ENCODE results near the gene AMBRA1.

Gene AMBRA1

DNA sequence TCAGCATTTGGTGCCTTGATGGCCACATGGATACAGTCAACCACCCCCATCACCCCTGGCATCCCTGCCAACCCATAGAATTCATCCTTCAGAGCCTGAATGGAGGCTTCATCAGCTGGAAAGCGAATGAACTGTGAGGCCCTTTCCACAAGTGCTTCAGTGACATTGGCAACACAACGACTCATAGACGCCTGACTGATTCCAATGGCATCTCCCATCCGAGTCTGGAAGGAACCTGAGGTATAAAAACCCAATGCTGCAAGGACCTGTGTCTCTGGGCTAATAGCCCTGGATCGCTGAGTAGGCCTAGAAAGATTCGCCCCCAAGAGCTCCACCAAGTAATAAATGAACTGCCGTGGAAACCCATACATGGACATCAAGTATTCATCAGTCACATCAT lies 21.9 kb upstream of the AMBRA1 start:
- H3K4me3 ChIP-seq (ENCODE audit: low read length) = no peak overlapping the region
- no peaks in the 10 kb centered on the region for H3K27me3 ChIP-seq (ENCODE audit: control insufficient read depth, insufficient read depth, low read length)
- no peak overlapping the region for H3K27ac ChIP-seq (ENCODE audit: low read length)
- H3K36me3 ChIP-seq (ENCODE audit: control insufficient read depth, insufficient read depth, low read length) = no peaks in the 10 kb centered on the region
- no peak for DNase-seq (ENCODE audit: low read depth, low spot score)
- no peaks in the 10 kb centered on the region for H3K4me1 ChIP-seq (ENCODE audit: control insufficient read depth, insufficient read depth, low read length)
- no peaks in the 10 kb centered on the region for H3K9me3 ChIP-seq (ENCODE audit: control insufficient read depth, insufficient read depth, low read length)
- WGBS (ENCODE audit: insufficient coverage, insufficient read length) = no CpG with 5 or more reads among the region's 7 CpGs

DNA sequence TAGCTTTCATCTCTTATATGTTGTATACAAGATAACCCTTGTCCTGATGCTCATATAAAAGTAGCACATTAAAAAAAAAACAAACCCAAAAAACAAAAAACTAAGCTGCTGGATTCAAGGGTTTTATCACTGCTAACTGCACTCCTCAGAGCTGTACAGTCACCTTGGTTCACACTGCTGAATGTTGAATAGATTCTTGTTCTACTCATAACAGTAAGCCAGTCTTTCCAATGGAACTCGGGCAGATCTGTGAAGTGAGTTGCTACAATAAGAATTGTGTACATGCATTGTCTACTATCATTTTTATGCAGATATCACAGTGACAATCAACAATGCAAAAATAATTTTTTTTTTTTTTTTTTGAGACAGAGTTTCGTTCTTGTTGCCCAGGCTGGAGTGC lies 18.5 kb upstream of the AMBRA1 start:
- Histone ChIP-seq H3K27ac (ENCODE audit: low read length) (no peak overlapping the region), H3K36me3 (ENCODE audit: control insufficient read depth, insufficient read depth, low read length) (no peaks in the 10 kb centered on the region), H3K4me3 (ENCODE audit: low read length) (no peak overlapping the region), H3K4me1 (ENCODE audit: control insufficient read depth, insufficient read depth, low read length) (no peaks in the 10 kb centered on the region), H3K27me3 (ENCODE audit: control insufficient read depth, insufficient read depth, low read length) (no peaks in the 10 kb centered on the region), H3K9me3 (ENCODE audit: control insufficient read depth, insufficient read depth, low read length) (no peaks in the 10 kb centered on the region)
- WGBS (ENCODE audit: insufficient coverage, insufficient read length) = no CpG with 5 or more reads among the region's 2 CpGs
- DNase-seq (ENCODE audit: low read depth, low spot score) = no peak

- no peaks in the 10 kb centered on the region for H3K36me3 ChIP-seq (ENCODE audit: control insufficient read depth, insufficient read depth, low read length)
- H3K4me3 ChIP-seq (ENCODE audit: low read length) = no peak overlapping the region
- no peak for DNase-seq (ENCODE audit: low read depth, low spot score)
- no peaks in the 10 kb centered on the region for H3K4me1 ChIP-seq (ENCODE audit: control insufficient read depth, insufficient read depth, low read length)
- H3K27ac ChIP-seq (ENCODE audit: low read length) = no peak overlapping the region
- H3K27me3 ChIP-seq (ENCODE audit: control insufficient read depth, insufficient read depth, low read length) = no peaks in the 10 kb centered on the region
- no peaks in the 10 kb centered on the region for H3K9me3 ChIP-seq (ENCODE audit: control insufficient read depth, insufficient read depth, low read length)
- WGBS (ENCODE audit: insufficient coverage, insufficient read length) = no CpG with 5 or more reads among the region's 5 CpGs
These were observed 17.9 kb upstream of the AMBRA1 start for GRCh38 chr11:46611526-46612304.

DNA sequence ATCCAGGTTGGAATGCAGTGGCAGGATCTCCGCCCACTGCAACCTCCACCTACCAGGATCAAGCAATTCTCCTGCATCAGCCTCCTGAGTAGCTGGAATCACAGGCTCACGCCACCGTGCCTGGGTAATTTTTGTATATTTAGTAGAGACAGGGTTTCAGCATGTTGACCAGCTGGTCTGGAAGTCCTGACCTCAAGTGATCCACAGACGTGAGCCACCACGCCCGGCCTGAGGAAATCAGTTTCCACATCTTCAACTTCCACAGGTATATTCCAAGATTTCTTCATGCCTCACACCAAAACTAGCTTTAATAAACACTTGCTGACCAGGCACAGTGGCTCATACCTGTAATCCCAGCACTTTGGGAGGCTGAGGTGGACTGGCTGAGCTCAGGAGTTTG lies 15.6 kb upstream of the AMBRA1 start:
- no CpG with 5 or more reads among the region's 6 CpGs for WGBS (ENCODE audit: insufficient coverage, insufficient read length)
- H3K27me3 ChIP-seq (ENCODE audit: control insufficient read depth, insufficient read depth, low read length) = no peaks in the 10 kb centered on the region
- H3K36me3 ChIP-seq (ENCODE audit: control insufficient read depth, insufficient read depth, low read length) = no peaks in the 10 kb centered on the region
- no peaks in the 10 kb centered on the region for H3K4me1 ChIP-seq (ENCODE audit: control insufficient read depth, insufficient read depth, low read length)
- no peak overlapping the region for H3K4me3 ChIP-seq (ENCODE audit: low read length)
- no peaks in the 10 kb centered on the region for H3K9me3 ChIP-seq (ENCODE audit: control insufficient read depth, insufficient read depth, low read length)
- DNase-seq (ENCODE audit: low read depth, low spot score) = no peak
- H3K27ac ChIP-seq (ENCODE audit: low read length) = no peak overlapping the region

- H3K9me3 ChIP-seq (ENCODE audit: control insufficient read depth, insufficient read depth, low read length) = no peaks in the 10 kb centered on the region
- H3K27ac ChIP-seq (ENCODE audit: low read length) = no peak overlapping the region
- no peaks in the 10 kb centered on the region for H3K27me3 ChIP-seq (ENCODE audit: control insufficient read depth, insufficient read depth, low read length)
- H3K36me3 ChIP-seq (ENCODE audit: control insufficient read depth, insufficient read depth, low read length) = no peaks in the 10 kb centered on the region
- H3K4me3 ChIP-seq (ENCODE audit: low read length) = no peak overlapping the region
- WGBS (ENCODE audit: insufficient coverage, insufficient read length) = 100% methylated on average over 1 of the region's 1 CpG
- no peaks in the 10 kb centered on the region for H3K4me1 ChIP-seq (ENCODE audit: control insufficient read depth, insufficient read depth, low read length)
- no peak for DNase-seq (ENCODE audit: low read depth, low spot score)
These were observed 13.7 kb upstream of the AMBRA1 start for GRCh38 chr11:46607516-46607915.

GRCh38 chr11:46604796-46605195 lies 11.0 kb upstream of the AMBRA1 start:
- Histone ChIP-seq H3K36me3 (ENCODE audit: control insufficient read depth, insufficient read depth, low read length) (no peaks in the 10 kb centered on the region), H3K4me1 (ENCODE audit: control insufficient read depth, insufficient read depth, low read length) (no peaks in the 10 kb centered on the region), H3K27ac (ENCODE audit: low read length) (no peak overlapping the region), H3K27me3 (ENCODE audit: control insufficient read depth, insufficient read depth, low read length) (no peaks in the 10 kb centered on the region), H3K4me3 (ENCODE audit: low read length) (no peak overlapping the region), H3K9me3 (ENCODE audit: control insufficient read depth, insufficient read depth, low read length) (no peaks in the 10 kb centered on the region)
- no peak for DNase-seq (ENCODE audit: low read depth, low spot score)
- no CpG with 5 or more reads among the region's 1 CpG for WGBS (ENCODE audit: insufficient coverage, insufficient read length)

GRCh38 chr11:46603704-46604308 lies 10.0 kb upstream of the AMBRA1 start:
- H3K36me3 ChIP-seq (ENCODE audit: control insufficient read depth, insufficient read depth, low read length) = no peaks in the 10 kb centered on the region
- no CpG with 5 or more reads among the region's 15 CpGs for WGBS (ENCODE audit: insufficient coverage, insufficient read length)
- H3K4me1 ChIP-seq (ENCODE audit: control insufficient read depth, insufficient read depth, low read length) = no peaks in the 10 kb centered on the region
- no peak overlapping the region for H3K4me3 ChIP-seq (ENCODE audit: low read length)
- no peak overlapping the region for H3K27ac ChIP-seq (ENCODE audit: low read length)
- no peaks in the 10 kb centered on the region for H3K27me3 ChIP-seq (ENCODE audit: control insufficient read depth, insufficient read depth, low read length)
- no peaks in the 10 kb centered on the region for H3K9me3 ChIP-seq (ENCODE audit: control insufficient read depth, insufficient read depth, low read length)
- DNase-seq (ENCODE audit: low read depth, low spot score) = no peak

DNA sequence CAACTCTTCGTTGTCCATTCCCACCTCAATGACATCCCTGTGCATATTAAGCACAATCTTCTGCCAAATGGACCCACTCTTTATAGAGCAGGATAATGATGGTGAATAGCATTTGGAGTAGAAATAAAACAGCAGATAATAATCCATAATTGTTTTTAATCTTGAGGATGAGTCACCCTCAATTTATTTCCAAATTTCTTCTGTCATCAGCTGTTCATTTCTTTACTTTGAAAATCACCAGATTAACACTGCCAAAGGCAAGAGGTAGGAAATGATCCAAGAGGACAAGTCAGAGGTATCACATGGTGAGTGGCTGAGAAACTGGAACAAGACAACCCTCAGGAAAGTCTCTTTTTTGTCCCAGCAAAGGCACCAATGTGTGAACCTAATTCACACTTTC lies 7.3 kb upstream of the AMBRA1 start:
- no peak for DNase-seq (ENCODE audit: low read depth, low spot score)
- WGBS (ENCODE audit: insufficient coverage, insufficient read length) = no CpG with 5 or more reads among the region's 1 CpG
- Histone ChIP-seq H3K27me3 (ENCODE audit: control insufficient read depth, insufficient read depth, low read length) (no peaks in the 10 kb centered on the region), H3K27ac (ENCODE audit: low read length) (no peak overlapping the region), H3K4me1 (ENCODE audit: control insufficient read depth, insufficient read depth, low read length) (no peaks in the 10 kb centered on the region), H3K9me3 (ENCODE audit: control insufficient read depth, insufficient read depth, low read length) (no peaks in the 10 kb centered on the region), H3K4me3 (ENCODE audit: low read length) (no peak overlapping the region), H3K36me3 (ENCODE audit: control insufficient read depth, insufficient read depth, low read length) (no peaks in the 10 kb centered on the region)

GRCh38 chr11:46600194-46600960 lies 6.6 kb upstream of the AMBRA1 start:
- H3K27ac ChIP-seq (ENCODE audit: low read length) = no peak overlapping the region
- H3K27me3 ChIP-seq (ENCODE audit: control insufficient read depth, insufficient read depth, low read length) = no peaks in the 10 kb centered on the region
- no peaks in the 10 kb centered on the region for H3K4me1 ChIP-seq (ENCODE audit: control insufficient read depth, insufficient read depth, low read length)
- no peaks in the 10 kb centered on the region for H3K36me3 ChIP-seq (ENCODE audit: control insufficient read depth, insufficient read depth, low read length)
- no CpG with 5 or more reads among the region's 3 CpGs for WGBS (ENCODE audit: insufficient coverage, insufficient read length)
- H3K4me3 ChIP-seq (ENCODE audit: low read length) = no peak overlapping the region
- H3K9me3 ChIP-seq (ENCODE audit: control insufficient read depth, insufficient read depth, low read length) = no peaks in the 10 kb centered on the region
- no peak for DNase-seq (ENCODE audit: low read depth, low spot score)

GRCh38 chr11:46599340-46600193 lies 5.7 kb upstream of the AMBRA1 start:
- H3K4me1 ChIP-seq (ENCODE audit: control insufficient read depth, insufficient read depth, low read length) = no peaks in the 10 kb centered on the region
- H3K9me3 ChIP-seq (ENCODE audit: control insufficient read depth, insufficient read depth, low read length) = no peaks in the 10 kb centered on the region
- no peaks in the 10 kb centered on the region for H3K27me3 ChIP-seq (ENCODE audit: control insufficient read depth, insufficient read depth, low read length)
- H3K27ac ChIP-seq (ENCODE audit: low read length) = no peak overlapping the region
- no CpG with 5 or more reads among the region's 8 CpGs for WGBS (ENCODE audit: insufficient coverage, insufficient read length)
- no peaks in the 10 kb centered on the region for H3K36me3 ChIP-seq (ENCODE audit: control insufficient read depth, insufficient read depth, low read length)
- no peak for DNase-seq (ENCODE audit: low read depth, low spot score)
- H3K4me3 ChIP-seq (ENCODE audit: low read length) = no peak overlapping the region

Measured in iPS DF 6.9 (cell line).